Measurements from ENCODE around the gene PXMP2. TPM values are rescaled to one million over a fixed set of nuclear protein-coding genes. Genes with fewer than 3 reads are reported as not detected.

The PXMP2 gene
- total RNA-seq, 8 experiments from 2014 or later = 11.5 to 38.0 (median 19.7) TPM

DNA sequence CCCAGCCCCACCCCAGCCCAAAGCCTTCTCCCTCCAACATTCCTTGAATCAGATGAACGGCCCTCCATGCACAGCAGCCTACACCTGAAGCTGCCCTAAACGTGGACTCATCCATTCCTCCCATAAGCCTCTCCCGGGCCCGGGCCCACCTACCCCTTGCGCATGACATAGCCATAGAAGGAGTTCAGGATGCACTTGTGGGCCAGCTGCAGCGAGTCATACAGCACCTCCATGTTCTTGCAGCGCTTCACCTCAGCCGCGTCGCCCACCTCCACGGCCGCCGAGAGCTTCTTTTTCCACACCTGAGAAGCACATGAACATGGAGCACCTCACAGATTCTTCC lies 22.3 kb upstream of the PXMP2 start:
- Histone ChIP-seq H3K4me3 (no peak overlapping the region), H3K27ac (no peak overlapping the region), H3K4me1 (replicated peaks in 1 of 2) (no peaks in the 10 kb centered on the region)
- in situ Hi-C loops (cut with MboI; ENCODE audit: low pct_unique_long_range_greater_than_20kb in 2 of 9, low sequenced_read_pairs in 9 of 9, unreplicated experiment in 9 of 9) = no loop called here
- 80 to 100% (median 97%) methylated on average over 1 to 12 of the region's 13 CpGs; no CpG with 5 or more reads in 5 of the 10 experiments for WGBS, 10 experiments
- ATAC-seq (replicated peaks in 6 of 8) = no peak

DNA sequence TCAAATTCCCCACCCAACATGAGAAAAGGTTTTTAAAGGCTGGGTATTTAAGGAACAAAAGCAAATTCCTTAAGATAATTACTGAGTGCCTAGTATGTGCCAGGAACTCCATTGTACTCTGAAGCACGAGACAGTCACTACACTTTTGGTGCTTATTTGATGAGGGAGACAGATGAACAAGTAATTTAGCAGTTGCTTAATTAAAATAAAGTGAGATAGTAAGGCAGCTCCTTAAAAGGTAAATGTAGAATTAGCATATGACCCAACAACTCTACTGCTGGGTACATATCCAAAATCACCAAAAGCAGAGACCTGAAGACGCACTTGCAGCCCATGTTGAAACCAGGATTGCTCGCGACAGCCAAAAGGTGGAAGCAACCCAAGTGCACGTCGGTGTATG lies 21.6 kb upstream of the PXMP2 start:
- Histone ChIP-seq H3K4me1 (replicated peaks in 1 of 2) (no peaks in the 10 kb centered on the region), H3K4me3 (no peak overlapping the region), H3K27ac (no peak overlapping the region)
- ATAC-seq (replicated peaks in 6 of 8) = no peak
- in situ Hi-C loops (cut with MboI; ENCODE audit: low pct_unique_long_range_greater_than_20kb in 2 of 9, low sequenced_read_pairs in 9 of 9, unreplicated experiment in 9 of 9) = no loop called here
- 77 to 100% (median 89%) methylated on average over 1 to 6 of the region's 6 CpGs; no CpG with 5 or more reads in 2 of the 10 experiments for WGBS, 10 experiments

DNA sequence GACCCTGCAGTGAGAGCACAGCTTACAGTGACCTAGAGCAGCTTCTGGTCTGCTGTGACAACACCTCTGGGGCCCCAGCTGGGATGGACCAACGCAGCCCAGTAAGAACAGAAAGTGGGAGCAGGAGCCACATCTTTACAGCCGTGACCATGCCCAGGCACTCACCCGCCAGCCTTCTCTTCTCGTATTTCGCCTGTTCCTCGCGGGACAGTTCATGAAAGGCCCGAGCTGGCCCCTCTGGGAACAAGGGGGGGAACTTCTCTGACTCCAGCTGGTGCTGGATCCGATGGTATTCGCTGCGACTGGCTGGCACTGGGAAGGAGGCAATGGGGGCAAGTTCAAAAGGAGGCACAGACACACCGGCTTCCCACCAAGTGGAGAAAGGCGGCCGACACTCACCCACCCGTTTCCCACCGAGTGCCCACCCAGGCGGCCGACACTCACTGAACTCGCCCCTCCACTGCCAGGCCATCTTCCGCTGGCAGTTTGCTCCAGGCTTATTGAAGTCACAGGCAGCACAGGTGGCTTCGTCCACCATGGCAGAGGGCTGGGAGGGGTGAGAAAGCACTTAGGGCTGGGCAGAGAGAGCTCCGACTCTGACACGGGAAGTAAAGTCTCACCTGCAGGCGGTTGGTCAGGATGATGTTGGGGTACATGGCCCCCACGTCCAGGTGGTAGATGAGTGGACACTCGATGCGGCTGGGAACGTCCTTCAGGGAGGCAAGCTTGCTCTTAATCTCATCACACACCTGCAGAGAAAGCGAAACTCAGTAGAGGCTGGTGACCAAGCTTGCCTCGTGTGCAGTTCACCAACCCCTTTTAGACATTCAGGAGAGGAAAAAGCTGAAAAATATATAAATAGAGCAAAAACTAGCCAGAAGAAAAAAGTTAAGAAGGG lies 18.9 kb upstream of the PXMP2 start:
- Histone ChIP-seq H3K4me3 (no peak overlapping the region), H3K4me1 (replicated peaks in 1 of 2) (no peaks in the 10 kb centered on the region), H3K27ac (no peak overlapping the region)
- 95 to 100% (median 100%) methylated on average over 2 to 17 of the region's 30 CpGs; no CpG with 5 or more reads in 5 of the 10 experiments for WGBS, 10 experiments
- in situ Hi-C loops (cut with MboI; ENCODE audit: low pct_unique_long_range_greater_than_20kb in 2 of 9, low sequenced_read_pairs in 9 of 9, unreplicated experiment in 9 of 9) = no loop called here
- no peak for ATAC-seq (replicated peaks in 6 of 8)

DNA sequence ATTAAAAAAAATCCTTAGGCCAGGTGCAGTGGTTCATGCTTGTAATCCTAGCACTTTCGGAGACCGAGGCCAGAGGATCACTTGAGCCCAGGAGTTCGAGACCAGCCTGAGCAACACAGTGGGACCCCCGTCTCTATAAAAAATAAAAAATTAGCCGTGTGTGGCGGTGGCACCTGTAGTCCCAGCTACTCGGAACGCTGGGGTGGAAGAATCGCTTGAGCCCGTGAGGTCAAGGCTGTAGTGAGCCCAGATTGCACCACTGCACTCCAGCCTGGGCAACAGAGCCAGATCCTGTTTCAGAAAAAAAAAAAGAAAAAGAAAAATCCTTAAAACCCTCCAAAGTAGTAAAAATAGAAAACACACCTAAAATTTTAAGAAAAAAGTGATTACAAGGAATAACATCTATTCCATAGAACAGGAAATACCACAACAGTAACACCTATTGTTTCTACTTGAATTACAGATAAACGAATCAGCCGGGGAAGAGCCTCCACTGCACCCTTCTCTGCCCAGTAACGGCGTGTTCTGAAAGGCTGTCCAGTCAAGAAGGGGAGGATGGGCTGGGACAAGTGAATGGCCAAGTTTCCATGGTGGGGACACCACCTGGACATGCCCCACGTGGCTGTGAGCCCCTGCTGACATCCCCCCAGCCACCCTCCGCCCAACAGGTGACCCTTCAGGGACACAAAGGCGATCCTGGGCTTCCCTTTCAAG lies 18.1 kb upstream of the PXMP2 start:
- 90 to 100% (median 99%) methylated on average over 2 to 15 of the region's 17 CpGs; no CpG with 5 or more reads in 1 of the 10 experiments for WGBS, 10 experiments
- no peak for ATAC-seq (replicated peaks in 6 of 8)

DNA sequence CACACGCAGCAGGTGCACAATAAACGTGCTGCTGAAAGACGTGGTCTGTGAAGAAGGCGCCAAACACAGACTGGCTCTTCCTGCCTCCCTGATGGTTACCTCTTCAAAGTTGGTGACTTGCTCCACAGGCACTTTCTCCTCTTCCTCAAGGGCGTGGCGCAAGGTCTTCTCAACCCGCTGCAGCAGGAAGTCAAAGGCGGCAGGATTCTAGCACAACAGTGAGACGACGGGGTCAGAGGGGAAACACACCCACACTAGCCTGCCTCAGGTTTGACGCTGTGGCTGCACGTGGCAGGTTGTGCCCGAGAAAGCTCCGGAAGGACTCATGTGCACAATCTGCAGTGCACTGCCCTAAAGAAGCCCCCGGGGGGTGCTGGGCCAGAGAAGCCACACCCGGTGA lies 15.3 kb upstream of the PXMP2 start:
- WGBS, 10 experiments = 93 to 97% (median 96%) methylated on average over 7 to 12 of the region's 16 CpGs; no CpG with 5 or more reads in 7 of the 10 experiments
- no peaks in the 10 kb centered on the region for H3K4me1 ChIP-seq (replicated peaks in 1 of 2)
- no peak for ATAC-seq (replicated peaks in 6 of 8)
- in situ Hi-C loops (cut with MboI; ENCODE audit: low pct_unique_long_range_greater_than_20kb in 2 of 9, low sequenced_read_pairs in 9 of 9, unreplicated experiment in 9 of 9) = no loop called here
- no peak overlapping the region for H3K27ac ChIP-seq
- no peak overlapping the region for H3K4me3 ChIP-seq

More for the DNA sequence above, 18.1 kb upstream of the PXMP2 start:
- H3K4me1 ChIP-seq (replicated peaks in 1 of 2) = no peaks in the 10 kb centered on the region
- no peak overlapping the region for H3K4me3 ChIP-seq
- no peak overlapping the region for H3K27ac ChIP-seq
- in situ Hi-C loops (cut with MboI; ENCODE audit: low pct_unique_long_range_greater_than_20kb in 2 of 9, low sequenced_read_pairs in 9 of 9, unreplicated experiment in 9 of 9) = no loop called here

DNA sequence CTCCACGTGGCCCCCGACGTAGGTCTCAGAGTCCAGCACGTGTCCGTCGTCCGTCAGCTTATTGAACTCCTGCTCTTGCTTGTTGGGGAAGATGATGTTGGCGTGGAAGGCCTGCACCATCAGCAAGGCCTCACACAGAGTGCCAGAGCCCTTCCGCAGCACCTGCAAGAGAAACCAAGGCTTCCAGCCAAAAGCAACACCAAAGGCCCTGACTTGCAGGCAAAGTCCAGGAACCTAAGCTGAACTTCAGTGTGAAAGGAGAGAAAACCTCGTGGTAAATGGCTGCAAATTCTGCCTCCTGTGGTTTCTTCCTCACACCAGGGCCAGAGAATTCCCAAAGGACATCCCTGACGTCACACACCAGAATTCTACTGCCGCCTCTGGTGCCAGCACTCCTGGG lies 14.7 kb upstream of the PXMP2 start:
- Histone ChIP-seq H3K4me1 (replicated peaks in 1 of 2) (no peaks in the 10 kb centered on the region), H3K27ac (no peak overlapping the region), H3K4me3 (no peak overlapping the region)
- no peak for ATAC-seq (replicated peaks in 6 of 8)
- in situ Hi-C loops (cut with MboI; ENCODE audit: low pct_unique_long_range_greater_than_20kb in 2 of 9, low sequenced_read_pairs in 9 of 9, unreplicated experiment in 9 of 9) = no loop called here
- 80 to 100% (median 92%) methylated on average over 1 to 4 of the region's 12 CpGs; no CpG with 5 or more reads in 3 of the 10 experiments for WGBS, 10 experiments

DNA sequence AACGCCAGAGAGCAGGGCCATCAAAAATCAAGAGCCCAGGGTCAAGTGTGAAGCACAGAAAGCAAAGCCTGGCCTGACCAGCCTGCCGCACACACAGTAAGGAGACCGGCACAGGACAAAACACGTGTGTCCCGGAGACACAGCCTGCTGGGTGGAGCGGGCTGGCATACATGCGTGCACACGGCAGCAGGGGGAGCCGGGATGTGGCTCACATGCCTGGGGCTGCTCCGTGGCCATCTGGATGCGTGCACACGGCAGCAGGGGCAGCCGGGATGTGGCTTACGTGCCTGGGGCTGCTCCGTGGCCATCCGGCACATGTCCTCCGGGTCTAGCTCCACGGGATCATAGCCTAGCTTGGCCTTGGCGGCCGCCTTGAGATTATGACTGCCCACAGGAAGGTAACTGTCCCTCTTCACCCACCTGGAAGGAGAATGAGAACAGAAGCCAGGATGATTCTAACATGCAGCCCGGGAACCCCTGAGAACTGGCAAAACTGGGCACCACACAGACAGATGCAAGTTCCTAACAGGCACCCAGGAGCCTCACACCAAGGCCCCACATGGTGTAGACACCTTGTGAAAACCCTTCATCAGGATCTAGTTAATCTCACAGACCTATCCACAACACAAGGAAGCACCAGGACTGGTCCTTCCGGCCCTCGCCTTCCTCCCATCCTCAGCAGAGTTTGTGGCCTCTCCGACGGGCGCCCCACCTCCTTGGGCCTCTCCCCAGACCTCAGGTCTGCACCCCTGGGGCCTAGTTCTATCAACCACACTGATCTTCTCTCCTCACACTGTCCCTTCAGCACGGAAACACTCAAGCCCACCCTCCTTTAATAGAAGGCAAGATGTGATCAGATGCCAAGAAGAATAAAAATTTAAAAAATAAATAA lies 13.9 kb upstream of the PXMP2 start:
- 80 to 100% (median 96%) methylated on average over 1 to 10 of the region's 27 CpGs; no CpG with 5 or more reads in 3 of the 10 experiments for WGBS, 10 experiments
- in situ Hi-C loops (cut with MboI; ENCODE audit: low pct_unique_long_range_greater_than_20kb in 2 of 9, low sequenced_read_pairs in 9 of 9, unreplicated experiment in 9 of 9) = no loop called here
- no peak overlapping the region for H3K27ac ChIP-seq

DNA sequence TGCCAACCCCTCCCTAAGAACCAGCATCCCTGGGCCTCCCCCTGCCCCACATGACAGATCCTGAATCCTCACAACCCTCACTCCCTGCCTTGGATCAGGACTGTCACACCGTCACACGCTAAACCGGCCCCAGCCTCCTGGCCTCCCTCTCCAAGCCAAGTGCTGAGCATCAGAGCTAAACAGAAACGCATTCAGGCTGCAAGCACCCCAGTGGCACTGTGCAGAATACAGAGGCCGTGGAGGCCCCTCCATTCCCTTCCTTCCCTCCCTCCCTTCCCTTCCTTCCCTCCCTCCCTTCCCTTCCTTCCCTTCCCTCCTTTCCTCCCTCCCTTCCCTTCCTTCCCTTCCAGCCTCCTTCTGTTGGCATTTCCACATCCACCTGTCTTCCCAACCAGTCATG lies 12.8 kb upstream of the PXMP2 start:
- no peak overlapping the region for H3K4me3 ChIP-seq
- WGBS, 10 experiments = 90% methylated on average over 2 of the region's 5 CpGs; no CpG with 5 or more reads in 9 of the 10 experiments
- in situ Hi-C loops (cut with MboI; ENCODE audit: low pct_unique_long_range_greater_than_20kb in 2 of 9, low sequenced_read_pairs in 9 of 9, unreplicated experiment in 9 of 9) = no loop called here
- ATAC-seq (replicated peaks in 6 of 8) = no peak
- no peaks in the 10 kb centered on the region for H3K4me1 ChIP-seq (replicated peaks in 1 of 2)
- H3K27ac ChIP-seq = no peak overlapping the region

More for the DNA sequence above, 13.9 kb upstream of the PXMP2 start:
- no peak for ATAC-seq (replicated peaks in 6 of 8)
- H3K4me1 ChIP-seq (replicated peaks in 1 of 2) = no peaks in the 10 kb centered on the region
- no peak overlapping the region for H3K4me3 ChIP-seq

DNA sequence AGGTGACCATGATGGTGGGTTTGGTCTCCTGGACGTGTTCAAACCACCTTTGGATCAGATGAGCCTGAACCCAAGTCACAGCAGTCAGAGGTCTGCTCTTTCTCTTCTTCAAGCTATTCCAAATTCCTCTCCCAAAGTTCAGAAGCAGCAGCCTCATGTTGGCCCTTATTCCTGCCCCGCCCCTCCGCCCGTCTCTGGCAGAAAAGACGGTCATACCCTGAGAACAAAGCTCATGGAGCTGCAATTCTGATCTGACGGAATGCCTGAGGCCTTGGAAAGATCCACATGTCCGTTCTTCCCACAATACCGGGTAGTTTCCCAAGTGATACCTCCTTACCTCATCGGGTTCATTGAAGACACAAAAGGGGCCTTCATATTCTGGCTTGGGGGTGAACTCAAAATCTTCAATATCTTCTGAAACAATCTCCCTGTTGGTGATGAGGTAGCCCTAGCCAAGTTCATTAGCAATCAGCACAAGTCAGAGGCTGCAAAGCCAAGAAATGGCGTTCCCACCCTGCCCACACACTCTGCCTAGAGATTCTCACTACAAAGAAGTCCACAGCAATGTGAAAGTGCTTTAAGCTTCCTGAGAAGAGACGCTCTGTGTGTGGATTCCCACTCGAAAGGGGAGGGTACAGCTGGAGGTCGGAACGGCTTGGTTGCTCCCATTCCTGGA lies 11.5 kb upstream of the PXMP2 start:
- no peaks in the 10 kb centered on the region for H3K4me1 ChIP-seq (replicated peaks in 1 of 2)
- no peak overlapping the region for H3K4me3 ChIP-seq
- WGBS, 10 experiments = 69 to 100% (median 95%) methylated on average over 1 to 11 of the region's 14 CpGs; no CpG with 5 or more reads in 2 of the 10 experiments
- in situ Hi-C loops (cut with MboI; ENCODE audit: low pct_unique_long_range_greater_than_20kb in 2 of 9, low sequenced_read_pairs in 9 of 9, unreplicated experiment in 9 of 9) = no loop called here
- ATAC-seq (replicated peaks in 6 of 8) = peak in 2 of 8 experiments; percentile 94 to 98
- H3K27ac ChIP-seq = no peak overlapping the region

DNA sequence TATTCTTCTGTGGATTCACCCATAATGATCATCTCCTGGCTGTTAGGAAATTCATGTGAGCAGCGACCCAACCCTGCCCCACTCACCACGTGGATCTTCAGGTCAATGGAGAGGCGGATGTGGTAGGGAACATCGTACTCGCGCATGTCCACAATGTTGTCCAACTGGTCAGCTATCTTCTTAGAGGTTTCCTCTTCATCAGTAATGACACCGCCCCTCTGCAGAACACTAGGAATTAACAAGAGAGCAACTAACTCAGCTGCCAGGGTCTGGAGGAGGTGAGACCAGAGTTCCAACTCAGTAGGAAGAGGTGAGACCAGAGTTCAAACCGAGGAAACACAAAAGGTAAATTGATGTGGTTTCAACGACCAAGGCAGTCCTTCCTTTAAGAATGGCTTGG lies 9.9 kb upstream of the PXMP2 start:
- ATAC-seq (replicated peaks in 6 of 8) = no peak
- H3K27ac ChIP-seq = no peak overlapping the region
- H3K4me3 ChIP-seq = no peak overlapping the region
- in situ Hi-C loops (cut with MboI; ENCODE audit: low pct_unique_long_range_greater_than_20kb in 2 of 9, low sequenced_read_pairs in 9 of 9, unreplicated experiment in 9 of 9) = no loop called here
- no peaks in the 10 kb centered on the region for H3K4me1 ChIP-seq (replicated peaks in 1 of 2)
- 62 to 97% (median 87%) methylated on average over 1 to 7 of the region's 9 CpGs; no CpG with 5 or more reads in 4 of the 10 experiments for WGBS, 10 experiments

DNA sequence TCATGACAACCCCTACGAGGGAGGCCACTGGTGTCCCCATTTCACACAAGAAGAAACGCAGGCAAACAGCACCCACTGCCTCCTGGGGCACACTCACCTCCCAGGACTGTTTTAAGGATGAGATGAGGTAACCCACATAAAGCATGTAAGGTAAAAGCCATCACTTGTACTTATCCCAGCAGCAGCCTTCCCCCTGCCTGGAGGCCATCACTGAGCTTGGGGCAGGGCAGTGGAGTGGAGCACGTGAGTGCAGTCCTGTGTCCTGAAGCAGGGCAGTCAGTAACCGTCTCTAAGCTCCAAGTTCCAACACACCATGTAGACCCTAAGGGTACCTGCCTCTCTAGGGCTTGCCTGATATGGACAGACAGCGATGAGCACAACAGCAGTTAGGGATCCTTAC lies 2.0 kb upstream of the PXMP2 start:
- ATAC-seq (replicated peaks in 6 of 8) = no peak
- in situ Hi-C loops (cut with MboI; ENCODE audit: low pct_unique_long_range_greater_than_20kb in 2 of 9, low sequenced_read_pairs in 9 of 9, unreplicated experiment in 9 of 9) = no loop called here
- WGBS, 10 experiments = 50 to 100% (median 62%) methylated on average over 1 to 2 of the region's 5 CpGs; no CpG with 5 or more reads in 4 of the 10 experiments
- Histone ChIP-seq H3K27ac (no peak overlapping the region), H3K4me3 (no peak overlapping the region), H3K4me1 (replicated peaks in 1 of 2) (peaks cover 0 to 5% of the 10 kb centered on the region in 2 donors)

DNA sequence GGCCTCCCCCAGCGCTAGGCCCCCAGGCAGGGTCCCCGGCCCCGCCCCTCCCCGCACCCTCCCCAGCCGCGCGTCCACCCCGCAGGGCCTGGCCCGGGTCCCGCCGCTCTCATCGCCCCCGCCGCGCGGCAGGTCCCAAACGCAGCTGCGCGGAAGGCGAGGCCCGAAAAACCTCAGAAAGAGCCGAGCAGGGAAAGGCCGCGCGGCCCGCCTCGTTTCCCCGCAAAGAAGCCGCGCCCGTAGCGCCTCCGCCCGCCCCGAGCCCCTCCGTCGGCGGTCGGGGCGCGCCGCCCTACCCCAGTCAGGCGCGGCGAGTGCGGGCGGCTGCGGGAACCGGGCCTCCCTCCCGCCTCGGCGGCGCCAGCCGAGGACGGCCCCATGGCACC lies 569 bp upstream of the PXMP2 start:
- peak overlapping the region in 1 of 2 donors; percentile 58 for H3K27ac ChIP-seq
- WGBS, 10 experiments = no CpG with 5 or more reads among the region's 55 CpGs
- peak overlapping the region; percentile 73 to 91 (median 90) for H3K4me3 ChIP-seq

More for the DNA sequence above, 569 bp upstream of the PXMP2 start:
- peak in 7 of 8 experiments; percentile 13 to 57 (median 19) for ATAC-seq (replicated peaks in 6 of 8)
- peaks cover 0 to 5% of the 10 kb centered on the region in 2 donors for H3K4me1 ChIP-seq (replicated peaks in 1 of 2)
- in situ Hi-C loops (cut with MboI; ENCODE audit: low pct_unique_long_range_greater_than_20kb in 2 of 9, low sequenced_read_pairs in 9 of 9, unreplicated experiment in 9 of 9) = no loop called here

Data from motor neuron (in vitro differentiated cells).